Measurements from ENCODE around the gene SPATA9.
"Not testable (repeated sequence)": the region's sequence is repeated elsewhere in the genome, so short reads cannot be mapped to it uniquely, and the experiment has no call there.

Gene SPATA9

GRCh38 chr5:95643152-95643551 lies 39.6 kb downstream of the SPATA9 start:
- no peak for DNase-seq

DNA sequence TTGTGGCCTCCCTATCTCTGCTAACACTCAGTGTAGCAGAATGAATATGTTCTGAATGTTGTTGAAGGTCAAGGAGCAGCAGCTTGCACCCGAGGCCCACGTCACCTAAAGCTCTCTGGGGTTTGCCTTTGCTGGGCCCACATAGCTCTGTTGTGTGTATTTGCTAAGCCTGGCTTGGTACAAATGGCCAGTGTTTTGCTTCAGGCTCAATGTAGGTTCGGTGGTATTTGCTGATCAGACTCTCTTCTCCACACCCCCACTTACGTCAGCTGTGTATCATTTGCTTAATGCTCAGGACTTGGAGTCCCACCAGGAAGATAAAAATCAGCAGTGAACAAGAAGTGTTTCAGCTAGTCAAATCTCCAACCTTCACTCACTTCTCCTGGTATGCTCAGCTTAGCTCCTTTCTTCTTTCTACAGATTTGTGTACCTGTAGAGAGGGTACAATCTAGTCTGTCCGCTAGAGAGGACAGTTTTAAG lies 41.0 kb downstream of the SPATA9 start:
- DNase-seq, result no peak

GRCh38 chr5:95638632-95639031 lies 44.2 kb downstream of the SPATA9 start:
- no peak for DNase-seq

DNA sequence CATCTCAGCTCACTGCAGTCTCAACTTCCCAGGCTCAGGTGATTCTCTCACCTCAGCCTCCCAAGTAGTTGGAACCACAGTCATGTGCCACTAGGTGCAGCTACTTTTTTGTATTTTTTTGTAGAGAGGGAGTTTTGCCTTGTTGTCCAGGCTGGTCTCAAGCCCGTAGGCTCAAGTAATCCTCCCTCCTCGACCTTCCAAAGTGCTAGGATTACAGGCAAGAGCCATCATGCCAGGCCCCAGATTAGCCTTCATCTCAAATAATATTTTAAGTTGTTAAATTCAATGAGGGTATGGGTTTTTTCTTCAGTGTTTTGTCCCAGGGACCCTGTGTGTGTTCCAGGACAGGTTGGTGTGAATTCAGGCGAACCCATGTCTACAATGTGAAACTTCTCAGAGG lies 48.7 kb downstream of the SPATA9 start:
- no peak for DNase-seq

- DNase-seq, result no peak
These were observed 49.1 kb downstream of the SPATA9 start for GRCh38 chr5:95633671-95634070.

DNA sequence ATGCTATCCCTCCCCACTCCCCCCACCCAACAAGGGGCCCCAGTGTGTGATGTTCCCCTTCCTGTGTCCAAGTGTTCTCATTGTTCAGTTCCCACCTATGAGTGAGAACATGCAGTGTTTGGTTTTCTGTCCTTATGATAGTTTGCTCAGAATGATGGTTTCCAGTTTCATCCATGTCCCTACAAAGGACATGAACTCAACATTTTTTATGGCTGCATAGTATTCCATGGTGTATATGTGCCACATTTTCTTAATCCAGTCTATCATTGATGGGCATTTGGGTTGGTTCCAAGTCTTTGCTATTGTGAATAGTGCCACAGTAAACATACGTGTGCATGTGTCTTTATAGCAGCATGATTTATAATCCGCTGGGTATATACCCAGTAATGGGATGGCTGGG lies 49.8 kb downstream of the SPATA9 start:
- DNase-seq, result not testable (repeated sequence)

DNA sequence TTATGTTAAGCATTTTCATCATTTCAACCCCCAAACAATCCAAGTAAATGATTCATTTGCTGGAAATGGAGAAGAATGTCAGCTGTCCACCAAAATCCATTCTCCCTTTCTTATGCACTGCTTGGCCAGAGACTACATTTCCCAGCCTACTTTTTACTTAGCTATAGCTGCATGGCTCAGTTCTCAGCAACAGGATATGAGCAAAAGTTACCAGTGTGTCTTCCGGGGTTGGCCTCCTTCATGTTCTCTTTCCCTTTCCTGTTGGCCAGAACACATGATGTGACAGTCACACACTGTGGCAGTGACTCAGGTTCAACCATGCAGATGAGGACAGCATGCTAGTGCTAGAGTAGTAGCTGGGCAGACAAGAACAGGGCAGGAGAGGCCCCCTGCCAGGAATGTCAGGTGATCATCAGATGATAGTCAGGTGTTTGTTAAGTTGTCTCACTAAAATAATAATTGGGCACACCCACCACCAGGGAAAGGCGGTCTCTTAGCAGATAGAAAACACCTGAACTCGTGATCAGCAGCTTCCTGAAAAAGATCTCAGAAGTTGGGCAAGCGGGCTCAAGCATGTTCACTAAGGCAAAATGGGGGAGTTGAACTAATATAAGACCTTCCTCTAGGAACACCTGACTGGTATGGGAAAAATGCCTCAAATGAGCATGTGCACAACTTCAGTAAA lies 50.7 kb downstream of the SPATA9 start:
- DNase-seq, result peak; percentile 62 to 71

DNA sequence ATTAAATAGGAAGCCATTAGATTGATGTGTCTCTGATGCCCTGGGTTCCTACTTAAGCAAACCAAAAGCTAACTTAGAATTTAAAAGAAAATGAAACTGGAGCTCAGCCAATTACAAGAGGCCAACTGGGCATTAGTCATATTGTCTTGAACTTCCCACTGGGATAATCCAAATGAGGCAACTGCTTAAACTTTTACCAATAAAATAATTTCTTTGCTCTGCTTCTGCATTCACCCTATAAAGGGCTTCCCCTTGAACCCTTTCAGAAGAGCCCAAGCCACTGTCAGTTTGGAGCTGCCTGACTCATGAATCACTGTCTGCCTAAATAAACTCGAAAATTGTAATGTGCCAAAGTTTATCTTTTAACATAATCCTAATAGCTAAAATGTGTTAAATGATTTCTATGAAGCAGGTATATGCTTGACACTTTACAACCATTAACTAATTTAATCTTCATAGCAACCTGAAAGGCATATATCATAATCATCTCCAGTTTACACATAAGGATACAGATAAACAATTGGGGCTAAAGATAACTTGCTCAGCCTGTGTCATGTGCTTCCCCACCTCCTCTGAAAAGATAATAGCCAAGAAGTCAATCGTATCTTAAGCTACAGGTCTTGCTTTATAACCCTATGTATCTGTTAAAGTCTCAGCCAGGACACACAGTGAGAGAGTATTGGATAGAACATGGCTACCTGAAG lies 51.4 kb downstream of the SPATA9 start:
- no peak for DNase-seq

DNA sequence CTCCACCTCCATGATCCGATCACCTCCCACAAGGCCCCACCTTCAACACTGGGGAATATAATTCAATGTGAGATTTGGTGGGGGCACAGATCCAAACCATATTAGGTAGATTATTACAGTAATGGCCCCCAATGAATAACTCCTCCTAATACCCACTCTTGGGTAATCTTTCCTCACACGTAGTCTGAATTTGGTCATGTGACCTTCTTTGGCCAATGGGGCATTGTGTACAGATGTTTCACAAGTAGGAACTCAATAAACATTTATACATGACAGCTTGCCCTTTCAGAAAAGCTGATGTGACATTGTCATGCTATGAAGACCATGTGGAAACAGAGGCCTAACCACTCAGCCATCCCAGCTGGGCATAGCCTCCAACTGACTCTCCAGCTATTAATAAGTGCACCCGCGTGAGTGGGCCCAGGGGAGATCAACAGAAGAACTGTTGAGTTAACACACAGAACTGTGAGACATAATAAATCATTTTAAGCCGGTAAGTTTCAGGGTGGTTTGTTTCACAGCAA lies 52.3 kb downstream of the SPATA9 start:
- no peak for DNase-seq

DNA sequence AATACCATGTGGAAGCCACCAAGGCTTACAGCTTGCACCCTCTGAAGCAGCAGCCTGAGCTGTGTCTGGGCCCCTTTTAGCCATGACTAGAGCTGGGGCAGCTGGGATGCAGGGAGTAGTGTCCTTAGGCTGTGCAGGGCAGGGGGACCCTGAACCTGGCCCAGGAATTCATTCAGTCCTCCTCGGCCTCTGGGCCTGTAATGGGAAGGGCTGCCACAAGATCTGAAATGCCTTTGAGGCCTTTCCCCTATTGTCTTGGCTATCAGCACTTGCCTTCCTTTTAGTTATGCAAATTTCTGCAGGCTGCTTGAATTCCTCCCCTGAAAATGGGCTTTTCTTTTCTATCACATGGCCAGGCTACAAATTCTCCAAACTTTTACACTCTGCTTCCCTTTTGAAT lies 53.9 kb downstream of the SPATA9 start:
- no peak for DNase-seq

GRCh38 chr5:95627971-95628810 lies 54.6 kb downstream of the SPATA9 start:
- DNase-seq, result no peak

- DNase-seq, result no peak
These were observed 56.1 kb downstream of the SPATA9 start for GRCh38 chr5:95626701-95627100.

DNA sequence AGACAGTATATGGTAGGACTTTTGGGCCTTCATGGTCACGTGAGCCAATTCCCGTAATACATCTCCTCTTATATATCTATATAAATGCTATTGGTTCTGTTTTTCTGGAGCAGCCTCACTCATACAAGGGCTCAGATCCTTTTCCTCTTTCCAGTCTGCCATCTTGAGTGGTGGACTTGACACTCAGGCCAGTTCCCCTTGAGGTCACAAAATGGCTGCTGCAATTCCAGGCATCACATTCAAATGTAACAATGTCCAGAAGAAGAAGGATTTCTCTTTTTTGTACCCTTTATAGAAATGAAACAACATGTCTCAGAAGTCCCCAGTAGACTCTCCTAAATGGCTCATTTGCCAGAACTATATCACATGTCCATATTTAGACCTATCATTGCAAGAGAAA lies 58.4 kb downstream of the SPATA9 start:
- DNase-seq, result no peak

- DNase-seq, result no peak
These were observed 59.1 kb downstream of the SPATA9 start for GRCh38 chr5:95623706-95624105.

DNA sequence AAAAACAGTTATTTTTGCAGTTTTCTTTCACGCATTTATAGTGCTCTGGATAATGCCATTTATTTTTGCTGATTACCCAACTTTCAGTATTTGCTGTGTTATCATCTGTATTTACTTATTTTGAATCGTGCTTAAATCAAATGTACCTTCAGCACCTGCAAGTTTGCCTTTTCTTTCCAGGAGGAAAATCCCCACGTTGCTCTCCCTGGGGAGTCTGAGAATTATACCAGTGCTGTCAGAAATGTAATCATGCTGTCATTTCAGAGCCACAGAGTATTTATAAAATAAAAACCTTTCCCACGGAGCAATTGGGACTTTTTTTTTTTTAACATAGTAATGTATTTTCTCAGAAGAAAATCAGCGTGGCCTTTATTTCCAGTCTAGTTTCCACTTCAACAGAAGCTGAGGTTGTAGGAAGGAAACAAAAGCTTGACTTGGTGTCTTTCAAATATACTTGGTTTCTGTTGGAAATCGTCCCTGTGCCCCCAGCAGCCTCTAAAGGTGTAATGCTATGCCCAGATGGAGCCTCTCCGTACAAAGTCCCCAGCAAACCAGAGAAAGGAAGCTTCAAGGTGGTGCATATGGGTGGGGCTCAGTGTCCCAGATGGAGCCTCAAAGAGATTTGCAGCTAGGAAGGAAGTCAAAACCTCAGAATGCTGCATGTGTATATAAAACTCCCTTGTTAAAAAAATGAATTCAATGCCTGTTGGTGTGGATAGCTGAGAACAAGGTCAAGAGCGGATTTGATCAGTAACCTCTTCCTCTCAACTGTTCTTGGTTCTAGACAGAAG lies 60.8 kb downstream of the SPATA9 start:
- DNase-seq, result peak in 1 of 2 experiments; percentile 7

DNA sequence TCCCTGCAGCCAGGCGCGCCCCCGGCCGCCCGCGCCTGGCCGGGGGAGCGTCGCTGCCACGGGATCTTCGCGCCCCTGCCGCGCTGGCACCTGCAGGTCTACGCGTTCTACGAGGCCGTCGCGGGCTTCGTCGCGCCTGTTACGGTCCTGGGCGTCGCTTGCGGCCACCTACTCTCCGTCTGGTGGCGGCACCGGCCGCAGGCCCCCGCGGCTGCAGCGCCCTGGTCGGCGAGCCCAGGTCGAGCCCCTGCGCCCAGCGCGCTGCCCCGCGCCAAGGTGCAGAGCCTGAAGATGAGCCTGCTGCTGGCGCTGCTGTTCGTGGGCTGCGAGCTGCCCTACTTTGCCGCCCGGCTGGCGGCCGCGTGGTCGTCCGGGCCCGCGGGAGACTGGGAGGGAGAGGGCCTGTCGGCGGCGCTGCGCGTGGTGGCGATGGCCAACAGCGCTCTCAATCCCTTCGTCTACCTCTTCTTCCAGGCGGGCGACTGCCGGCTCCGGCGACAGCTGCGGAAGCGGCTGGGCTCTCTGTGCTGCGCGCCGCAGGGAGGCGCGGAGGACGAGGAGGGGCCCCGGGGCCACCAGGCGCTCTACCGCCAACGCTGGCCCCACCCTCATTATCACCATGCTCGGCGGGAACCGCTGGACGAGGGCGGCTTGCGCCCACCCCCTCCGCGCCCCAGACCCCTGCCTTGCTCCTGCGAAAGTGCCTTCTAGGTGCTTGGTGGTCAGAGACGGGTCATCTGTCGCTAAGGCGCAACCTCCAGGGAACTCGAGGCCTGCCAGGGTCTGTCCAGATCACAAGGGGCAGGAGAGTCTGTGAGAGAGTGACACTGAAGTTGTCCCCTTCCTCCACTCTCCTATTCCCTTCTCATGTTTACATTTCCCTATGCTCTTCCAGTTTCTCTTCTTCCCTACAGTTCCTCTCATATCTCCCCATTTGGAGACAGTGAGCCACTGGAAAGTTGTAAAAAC lies 61.6 kb downstream of the SPATA9 start:
- DNase-seq, result peak; percentile 20 to 27

- peak; percentile 37 to 55 for DNase-seq
These were observed 62.5 kb downstream of the SPATA9 start, which contains the start of gene GPR150 for GRCh38 chr5:95620030-95620869. Gene GPR150 (plus strand): TSS chr5:95620087. CDS start chr5:95620276, 189 bp downstream.

- DNase-seq, result no peak
These were observed 63.2 kb downstream of the SPATA9 start for GRCh38 chr5:95619514-95620029.

GRCh38 chr5:95619096-95619495 lies 63.7 kb downstream of the SPATA9 start:
- no peak for DNase-seq

DNA sequence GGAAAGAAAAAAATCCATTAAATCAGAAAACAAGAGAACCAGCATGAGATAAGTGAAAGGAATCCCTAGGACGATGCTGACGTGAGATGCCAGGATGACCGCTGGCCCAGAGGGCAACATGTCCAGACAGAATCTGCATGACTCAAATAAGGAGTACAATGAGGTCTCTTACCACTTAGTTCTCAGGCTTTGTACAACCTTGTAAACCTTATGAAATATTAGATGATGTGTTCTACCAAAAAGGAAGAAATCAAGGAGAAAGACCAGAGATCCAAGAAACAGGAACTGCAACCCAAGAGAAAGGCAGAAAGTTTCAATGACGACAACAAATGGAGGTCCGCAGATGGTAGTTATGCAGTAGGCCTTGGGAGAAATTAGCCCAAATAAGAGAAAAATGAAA lies 65.7 kb downstream of the SPATA9 start:
- DNase-seq, result no peak
